Vagina (tissue), 2 donors: Measurements from ENCODE around the gene WDR74.

ENCODE experiments used
- POLR2A ChIP-seq, 2 donors: fragments of 450-650 bp; IDR thresholded peaks; one replicate each; pipeline ENCODE4 v1.6.1; 2017; ENCODE audit warnings: antibody characterized with exemption in 2 of 2, mild to moderate bottlenecking in 2 of 2, moderate library complexity in 2 of 2
- POLR2AphosphoS5 ChIP-seq, 2 donors: sonication (generic); formaldehyde crosslinking; IDR thresholded peaks; one replicate each; pipeline ENCODE4 v1.9.0; 2017; ENCODE audit warnings: antibody characterized with exemption in 2 of 2, mild to moderate bottlenecking in 2 of 2, low read depth in 1 of 2; ENCODE audit not compliant: insufficient read depth in 1 of 2
- TF ChIP-seq, protein P1 (sequence below), 3 experiments: fragments of 450-650 bp in 2 of 3; fragments of 200-600 bp in 1 of 3; sonication (generic) in 1 of 3; IDR thresholded peaks; one replicate each; pipeline ENCODE4 v1.5.1; 2017 to 2019; ENCODE audit warnings: antibody characterized with exemption in 3 of 3, mild to moderate bottlenecking in 2 of 3, moderate library complexity in 2 of 3

DNA sequence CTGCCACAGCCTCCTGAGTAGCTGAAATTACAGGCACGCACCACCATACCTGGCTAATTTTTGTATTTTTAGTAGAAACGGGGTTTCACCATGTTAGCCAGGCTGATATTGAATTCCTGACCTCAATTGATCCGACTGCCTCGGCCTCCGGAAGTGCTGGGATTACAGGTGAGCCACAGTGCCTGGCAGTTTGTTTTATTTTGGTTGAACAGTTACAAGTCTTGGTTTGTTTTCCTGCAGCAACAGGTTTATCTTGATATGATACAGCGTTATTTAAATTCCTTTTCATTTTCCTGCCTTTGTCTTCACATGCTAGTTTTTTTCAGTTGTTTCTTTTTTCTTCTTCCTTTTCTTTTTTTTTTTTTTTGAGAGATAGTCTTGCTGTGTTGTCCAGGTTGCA, 37.3 kb upstream of the WDR74 start:
- TF ChIP-seq, protein P1, sequence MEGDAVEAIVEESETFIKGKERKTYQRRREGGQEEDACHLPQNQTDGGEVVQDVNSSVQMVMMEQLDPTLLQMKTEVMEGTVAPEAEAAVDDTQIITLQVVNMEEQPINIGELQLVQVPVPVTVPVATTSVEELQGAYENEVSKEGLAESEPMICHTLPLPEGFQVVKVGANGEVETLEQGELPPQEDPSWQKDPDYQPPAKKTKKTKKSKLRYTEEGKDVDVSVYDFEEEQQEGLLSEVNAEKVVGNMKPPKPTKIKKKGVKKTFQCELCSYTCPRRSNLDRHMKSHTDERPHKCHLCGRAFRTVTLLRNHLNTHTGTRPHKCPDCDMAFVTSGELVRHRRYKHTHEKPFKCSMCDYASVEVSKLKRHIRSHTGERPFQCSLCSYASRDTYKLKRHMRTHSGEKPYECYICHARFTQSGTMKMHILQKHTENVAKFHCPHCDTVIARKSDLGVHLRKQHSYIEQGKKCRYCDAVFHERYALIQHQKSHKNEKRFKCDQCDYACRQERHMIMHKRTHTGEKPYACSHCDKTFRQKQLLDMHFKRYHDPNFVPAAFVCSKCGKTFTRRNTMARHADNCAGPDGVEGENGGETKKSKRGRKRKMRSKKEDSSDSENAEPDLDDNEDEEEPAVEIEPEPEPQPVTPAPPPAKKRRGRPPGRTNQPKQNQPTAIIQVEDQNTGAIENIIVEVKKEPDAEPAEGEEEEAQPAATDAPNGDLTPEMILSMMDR (IDR thresholded peaks at IDR 0.05), result no peak
- no peak for TF ChIP-seq POLR2AphosphoS5 (IDR thresholded peaks at IDR 0.05; ENCODE audit: insufficient read depth in 1 of 2, low read depth in 1 of 2)
- no peak for TF ChIP-seq POLR2A (IDR thresholded peaks at IDR 0.05)
